Activated CD8-positive, alpha-beta T cell treated with anti-CD3 and anti-CD28 coated beads for 36 hours (primary cell): Measurements from ENCODE around the gene ZNRF3. TPM values are rescaled to one million over a fixed set of nuclear protein-coding genes. Genes with fewer than 3 reads are reported as not detected.
"Not testable (repeated sequence)": the region's sequence is repeated elsewhere in the genome, so short reads cannot be mapped to it uniquely, and the experiment has no call there.

Experiments used
- ATAC-seq: fragments of 200-7000 bp; cut with Tn5 transposase; one replicate; pipeline ENCODE4 v1.10.0; 2021; ENCODE audit warnings: mild to moderate bottlenecking, moderate library complexity
- CTCF ChIA-PET: fragments of 350-600 bp; sonication (Branson Sonifier 250); formaldehyde crosslinking; loops from one replicate; lab custom pipeline; 2021; ENCODE audit warnings: antibody characterized with exemption; lab: Charles Lee
- POLR2A ChIA-PET: fragments of 350-600 bp; sonication (Branson Sonifier 250); formaldehyde crosslinking; loops from one replicate; lab custom pipeline; 2021; ENCODE audit warnings: antibody characterized with exemption; lab: Charles Lee
- DNase-seq: peaks from one replicate; pipeline ENCODE4 v3.0.0-alpha.2; 2020
- H3K27ac Mint-ChIP-seq: one replicate; pipeline ENCODE4 v1.8.0; 2021; ENCODE audit warnings: mild to moderate bottlenecking, mixed read lengths
- H3K27me3 Mint-ChIP-seq: one replicate; pipeline ENCODE4 v1.8.0; 2021; ENCODE audit warnings: mixed read lengths
- H3K36me3 Mint-ChIP-seq: one replicate; pipeline ENCODE4 v1.8.0; 2021; ENCODE audit warnings: low read depth, mixed read lengths
- H3K4me1 Mint-ChIP-seq: one replicate; pipeline ENCODE4 v1.8.0; 2021; ENCODE audit warnings: low read depth, mixed read lengths
- H3K4me3 Mint-ChIP-seq: one replicate; pipeline ENCODE4 v1.8.0; 2021; ENCODE audit warnings: mild to moderate bottlenecking, moderate library complexity, mixed read lengths
- H3K9me3 Mint-ChIP-seq: one replicate; pipeline ENCODE4 v1.8.0; 2021; ENCODE audit warnings: mixed read lengths
- intact Hi-C: fragments of 100-400 bp; cut with micrococcal nuclease; formaldehyde crosslinking; loops from one replicate; pipeline ENCODE4 v1.10.0; 2022
- total RNA-seq, 2 experiments: library from RNA; stranded (reverse); gene quantifications; one replicate each; pipeline ENCODE4 v1.2.3, GENCODE V29; 2021
- TF ChIP-seq, protein P1 (sequence below): fragments of 200-600 bp; IDR thresholded peaks from one replicate; pipeline ENCODE4 v1.8.0; 2022; ENCODE audit warnings: antibody characterized with exemption, mild to moderate bottlenecking

ZNRF3 gene
- total RNA-seq, 2 experiments from 2014 or later = 2.0 to 2.5 TPM

DNA sequence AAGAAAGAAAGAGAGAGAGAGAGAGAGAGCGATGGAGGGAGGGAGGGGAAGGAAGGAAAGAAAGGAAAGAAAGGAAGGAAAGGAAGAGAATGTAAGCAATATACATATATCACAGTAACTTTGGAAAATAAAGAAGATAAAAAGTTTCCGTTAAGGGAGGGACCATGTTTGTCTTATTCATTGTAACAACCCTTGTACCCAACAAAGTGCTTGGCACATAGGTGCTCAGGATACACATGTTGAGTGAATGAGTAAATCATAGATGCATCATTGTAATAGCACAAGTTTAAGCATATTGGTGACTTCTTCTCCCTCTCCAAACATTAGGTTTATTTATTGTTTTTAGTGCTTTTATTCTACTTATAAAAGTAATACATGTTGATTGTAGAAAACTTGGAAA is 39.7 kb upstream of the ZNRF3 start:
- Mint-ChIP-seq H3K4me3 (no peak overlapping the region), H3K27me3 (no peaks in the 10 kb centered on the region), H3K27ac (no peak overlapping the region), H3K9me3 (peaks cover 4% of the 10 kb centered on the region), H3K4me1 (no peaks in the 10 kb centered on the region), H3K36me3 (no peaks in the 10 kb centered on the region)
- DNase-seq (no peak), ATAC-seq (no peak)
- ChIA-PET CTCF (interaction anchor here (1.0 kb wide), 1 partner anchor 197 kb away, joined by 3 read pairs; no protein-coding TSS in a partner anchor), POLR2A (no interaction called here)
- TF ChIP-seq, protein P1, sequence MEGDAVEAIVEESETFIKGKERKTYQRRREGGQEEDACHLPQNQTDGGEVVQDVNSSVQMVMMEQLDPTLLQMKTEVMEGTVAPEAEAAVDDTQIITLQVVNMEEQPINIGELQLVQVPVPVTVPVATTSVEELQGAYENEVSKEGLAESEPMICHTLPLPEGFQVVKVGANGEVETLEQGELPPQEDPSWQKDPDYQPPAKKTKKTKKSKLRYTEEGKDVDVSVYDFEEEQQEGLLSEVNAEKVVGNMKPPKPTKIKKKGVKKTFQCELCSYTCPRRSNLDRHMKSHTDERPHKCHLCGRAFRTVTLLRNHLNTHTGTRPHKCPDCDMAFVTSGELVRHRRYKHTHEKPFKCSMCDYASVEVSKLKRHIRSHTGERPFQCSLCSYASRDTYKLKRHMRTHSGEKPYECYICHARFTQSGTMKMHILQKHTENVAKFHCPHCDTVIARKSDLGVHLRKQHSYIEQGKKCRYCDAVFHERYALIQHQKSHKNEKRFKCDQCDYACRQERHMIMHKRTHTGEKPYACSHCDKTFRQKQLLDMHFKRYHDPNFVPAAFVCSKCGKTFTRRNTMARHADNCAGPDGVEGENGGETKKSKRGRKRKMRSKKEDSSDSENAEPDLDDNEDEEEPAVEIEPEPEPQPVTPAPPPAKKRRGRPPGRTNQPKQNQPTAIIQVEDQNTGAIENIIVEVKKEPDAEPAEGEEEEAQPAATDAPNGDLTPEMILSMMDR = no peak
- intact Hi-C loops = no loop called here

DNA sequence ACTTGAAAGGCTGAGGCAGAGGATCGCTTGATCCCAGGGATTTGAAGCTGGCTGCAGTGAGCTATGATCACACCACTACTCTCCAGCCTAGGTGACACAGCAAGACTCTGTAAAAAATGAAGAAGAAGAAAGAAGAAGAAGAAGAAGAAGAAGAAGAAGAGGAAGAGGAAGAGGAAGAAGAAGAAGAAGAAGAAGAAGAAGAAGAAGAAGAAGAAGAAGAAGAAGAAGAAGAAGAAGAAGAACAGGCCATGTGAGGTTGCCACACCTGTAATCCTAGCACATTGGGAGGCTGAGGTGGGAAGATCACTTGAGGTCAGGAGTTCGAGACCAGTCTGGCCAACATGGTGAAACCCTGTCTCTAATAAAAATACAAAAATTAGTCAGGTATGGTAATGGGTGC is 39.1 kb upstream of the ZNRF3 start:
- H3K27me3 Mint-ChIP-seq, intact Hi-C loops, DNase-seq, ATAC-seq, POLR2A ChIA-PET, H3K4me3 Mint-ChIP-seq, H3K4me1 Mint-ChIP-seq, H3K9me3 Mint-ChIP-seq, H3K36me3 Mint-ChIP-seq, H3K27ac Mint-ChIP-seq: not testable (repeated sequence)
- CTCF ChIA-PET = interaction anchor here (1.0 kb wide), 1 partner anchor 196 kb away, joined by 3 read pairs; no protein-coding TSS in a partner anchor

DNA sequence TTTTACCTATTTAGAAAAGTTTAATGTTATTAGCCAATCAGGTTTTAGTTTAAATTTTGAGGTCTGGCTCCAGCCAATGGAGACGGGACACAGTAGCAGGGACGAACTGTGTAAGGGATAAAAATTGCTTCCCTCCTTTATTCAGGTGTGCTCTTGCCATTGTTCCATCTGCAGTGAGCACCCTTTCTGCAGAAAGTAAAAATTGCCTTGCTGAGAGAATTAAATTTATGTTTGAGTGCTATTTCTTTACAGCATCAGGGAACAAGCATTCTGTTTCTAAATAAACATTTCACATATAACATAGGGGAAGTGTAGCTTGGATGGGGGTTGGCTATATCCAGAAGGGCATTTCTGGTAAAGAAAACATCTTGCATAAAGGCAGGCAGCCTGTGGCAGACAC is 36.4 kb upstream of the ZNRF3 start:
- peaks cover 4% of the 10 kb centered on the region for H3K9me3 Mint-ChIP-seq
- DNase-seq (no peak), ATAC-seq (no peak)
- no peak overlapping the region for H3K27ac Mint-ChIP-seq
- H3K4me3 Mint-ChIP-seq = no peak overlapping the region
- H3K4me1 Mint-ChIP-seq = no peaks in the 10 kb centered on the region
- H3K36me3 Mint-ChIP-seq = no peaks in the 10 kb centered on the region
- intact Hi-C loops = no loop called here
- ChIA-PET CTCF (interaction anchor here (1.2 to 4.2 kb wide), 2 partner anchors 9 to 193 kb away, joined by 4 to 19 read pairs; no protein-coding TSS in a partner anchor), POLR2A (no interaction called here)
- no peaks in the 10 kb centered on the region for H3K27me3 Mint-ChIP-seq
- TF ChIP-seq, protein P1 = no peak

DNA sequence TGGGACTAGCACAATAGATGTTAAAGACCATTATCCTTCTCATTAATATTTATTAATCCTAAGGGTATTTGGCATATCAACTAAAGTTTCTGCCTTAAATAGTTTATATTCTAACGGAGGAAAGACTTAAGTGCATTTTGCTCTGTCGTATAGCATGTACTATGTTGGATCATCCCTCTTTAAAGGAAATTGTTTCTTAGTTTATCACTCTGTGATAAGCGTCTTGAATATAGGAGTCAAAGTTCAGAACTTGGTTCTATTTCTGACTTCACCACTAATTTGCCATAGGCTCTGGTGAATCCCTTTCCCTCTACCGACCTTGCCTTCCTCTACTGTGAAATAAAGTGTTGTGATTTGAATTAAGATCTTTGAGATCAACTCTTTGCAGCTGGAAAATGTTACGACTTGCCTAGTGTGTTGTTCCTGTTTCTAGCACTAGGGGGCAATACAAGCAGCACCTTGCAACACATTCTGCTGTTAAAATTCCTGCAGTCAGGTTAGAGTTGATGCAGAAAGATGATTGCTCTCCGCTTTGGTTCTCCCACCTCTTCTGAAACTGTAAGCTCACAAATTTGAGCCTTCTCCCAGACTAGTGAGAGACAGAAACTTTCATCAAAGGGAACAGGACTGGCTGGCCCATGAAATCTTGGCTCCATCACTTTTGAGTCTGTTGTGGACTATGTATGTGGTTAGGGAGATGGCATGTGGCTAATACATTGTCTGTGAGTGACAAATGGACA is 27.8 kb upstream of the ZNRF3 start:
- Mint-ChIP-seq H3K36me3 (no peaks in the 10 kb centered on the region), H3K27me3 (peaks cover 4% of the 10 kb centered on the region), H3K27ac (no peak overlapping the region), H3K9me3 (no peaks in the 10 kb centered on the region), H3K4me1 (no peaks in the 10 kb centered on the region), H3K4me3 (no peak overlapping the region)
- peak; percentile 52 for DNase-seq
- ChIA-PET POLR2A (no interaction called here), CTCF (interaction anchor here (0.5 to 3.8 kb wide), 34 partner anchors 9 to 397 kb away, joined by 3 to 109 read pairs (median 4); partner anchors contain the start of gene ZNRF3)
- intact Hi-C loops = loop anchor here (1.0 kb wide), 1 partner anchor 185 kb away; no protein-coding TSS in a partner anchor
- peak; percentile 62 for ATAC-seq
- TF ChIP-seq, protein P1 = peak; percentile 95

DNA sequence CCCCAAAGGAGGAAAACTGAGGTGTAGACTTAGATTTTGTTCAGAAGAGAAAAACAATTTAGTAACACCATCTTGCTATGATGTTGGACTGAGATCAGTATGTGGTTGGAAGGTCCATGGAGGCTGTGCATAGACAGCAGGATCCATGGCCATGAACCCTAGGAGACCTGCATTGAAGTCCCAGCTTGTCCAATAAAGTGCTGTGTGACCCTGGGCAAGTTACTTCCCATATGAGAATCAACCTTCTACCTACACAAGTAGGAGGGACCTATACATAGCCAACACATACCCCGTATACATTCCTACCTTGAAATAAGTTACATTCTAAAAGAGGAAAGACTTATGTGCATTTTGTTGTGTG is 27.3 kb upstream of the ZNRF3 start:
- TF ChIP-seq, protein P1 = no peak
- DNase-seq (no peak), ATAC-seq (no peak)
- H3K27ac Mint-ChIP-seq = no peak overlapping the region
- no peak overlapping the region for H3K4me3 Mint-ChIP-seq
- H3K4me1 Mint-ChIP-seq = no peaks in the 10 kb centered on the region
- H3K27me3 Mint-ChIP-seq = peaks cover 4% of the 10 kb centered on the region
- POLR2A ChIA-PET = interaction anchor here (0.5 kb wide), 1 partner anchor 966 kb away, joined by 3 read pairs; no protein-coding TSS in a partner anchor
- no peaks in the 10 kb centered on the region for H3K9me3 Mint-ChIP-seq
- intact Hi-C loops = no loop called here
- CTCF ChIA-PET = interaction anchor here (0.7 to 3.8 kb wide), 29 partner anchors 10 to 397 kb away, joined by 3 to 109 read pairs (median 4); partner anchors contain the start of gene ZNRF3
- H3K36me3 Mint-ChIP-seq = no peaks in the 10 kb centered on the region
